Epithelial cell of esophagus (primary cell): ENCODE measurements around the gene IBA57.
"Not testable (repeated sequence)": the region's sequence is repeated elsewhere in the genome, so short reads cannot be mapped to it uniquely, and the experiment has no call there.

ENCODE experiments used
- DNase-seq: peaks from one replicate; pipeline ENCODE4 v3.0.0; 2010; ENCODE audit warnings: low read depth
- H3K4me3 ChIP-seq: 2 replicates; pipeline ENCODE4 v1.5.1; 2011; ENCODE audit warnings: mild to moderate bottlenecking, low read length, control low read depth
- TF ChIP-seq, protein P1 (sequence below): IDR thresholded peaks from 2 replicates; pipeline ENCODE4 v1.5.1; 2011; ENCODE audit warnings: low read depth, mild to moderate bottlenecking, low read length, control low read depth, inconsistent platforms; ENCODE audit not compliant: insufficient read depth; ENCODE audit errors: missing control alignments

The IBA57 gene

GRCh38 chr1:228168563-228169270 is 3.1 kb downstream of the IBA57 start:
- H3K4me3 ChIP-seq: no peak overlapping the region
- no peak for DNase-seq
- TF ChIP-seq, protein P1, sequence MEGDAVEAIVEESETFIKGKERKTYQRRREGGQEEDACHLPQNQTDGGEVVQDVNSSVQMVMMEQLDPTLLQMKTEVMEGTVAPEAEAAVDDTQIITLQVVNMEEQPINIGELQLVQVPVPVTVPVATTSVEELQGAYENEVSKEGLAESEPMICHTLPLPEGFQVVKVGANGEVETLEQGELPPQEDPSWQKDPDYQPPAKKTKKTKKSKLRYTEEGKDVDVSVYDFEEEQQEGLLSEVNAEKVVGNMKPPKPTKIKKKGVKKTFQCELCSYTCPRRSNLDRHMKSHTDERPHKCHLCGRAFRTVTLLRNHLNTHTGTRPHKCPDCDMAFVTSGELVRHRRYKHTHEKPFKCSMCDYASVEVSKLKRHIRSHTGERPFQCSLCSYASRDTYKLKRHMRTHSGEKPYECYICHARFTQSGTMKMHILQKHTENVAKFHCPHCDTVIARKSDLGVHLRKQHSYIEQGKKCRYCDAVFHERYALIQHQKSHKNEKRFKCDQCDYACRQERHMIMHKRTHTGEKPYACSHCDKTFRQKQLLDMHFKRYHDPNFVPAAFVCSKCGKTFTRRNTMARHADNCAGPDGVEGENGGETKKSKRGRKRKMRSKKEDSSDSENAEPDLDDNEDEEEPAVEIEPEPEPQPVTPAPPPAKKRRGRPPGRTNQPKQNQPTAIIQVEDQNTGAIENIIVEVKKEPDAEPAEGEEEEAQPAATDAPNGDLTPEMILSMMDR: no peak

- TF ChIP-seq, protein P1: no peak
- H3K4me3 ChIP-seq: no peak overlapping the region
- no peak for DNase-seq
Measured at GRCh38 chr1:228169345-228169744, 3.7 kb downstream of the IBA57 start.

DNA sequence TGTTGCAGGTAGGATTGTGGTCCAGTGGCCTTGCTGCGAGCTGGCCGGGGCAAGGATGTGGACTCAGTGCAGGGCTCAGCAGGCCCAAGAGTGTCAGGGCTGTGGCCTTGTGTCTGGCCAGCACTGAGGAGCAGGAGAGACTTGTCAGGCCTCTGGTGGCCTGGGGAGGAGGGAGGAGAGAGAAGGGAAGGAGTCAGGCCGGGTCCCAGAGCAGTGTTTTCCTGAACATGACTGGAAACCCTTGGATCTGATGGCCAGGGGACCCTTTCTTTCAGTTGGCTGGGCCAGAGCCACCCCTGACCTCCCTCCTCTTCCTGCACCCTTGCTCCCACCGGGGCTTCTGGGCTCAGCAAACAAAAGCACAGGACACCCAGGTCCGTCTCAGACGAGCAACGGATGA is 5.1 kb downstream of the IBA57 start:
- TF ChIP-seq, protein P1: no peak
- DNase-seq: no peak
- no peak overlapping the region for H3K4me3 ChIP-seq

DNA sequence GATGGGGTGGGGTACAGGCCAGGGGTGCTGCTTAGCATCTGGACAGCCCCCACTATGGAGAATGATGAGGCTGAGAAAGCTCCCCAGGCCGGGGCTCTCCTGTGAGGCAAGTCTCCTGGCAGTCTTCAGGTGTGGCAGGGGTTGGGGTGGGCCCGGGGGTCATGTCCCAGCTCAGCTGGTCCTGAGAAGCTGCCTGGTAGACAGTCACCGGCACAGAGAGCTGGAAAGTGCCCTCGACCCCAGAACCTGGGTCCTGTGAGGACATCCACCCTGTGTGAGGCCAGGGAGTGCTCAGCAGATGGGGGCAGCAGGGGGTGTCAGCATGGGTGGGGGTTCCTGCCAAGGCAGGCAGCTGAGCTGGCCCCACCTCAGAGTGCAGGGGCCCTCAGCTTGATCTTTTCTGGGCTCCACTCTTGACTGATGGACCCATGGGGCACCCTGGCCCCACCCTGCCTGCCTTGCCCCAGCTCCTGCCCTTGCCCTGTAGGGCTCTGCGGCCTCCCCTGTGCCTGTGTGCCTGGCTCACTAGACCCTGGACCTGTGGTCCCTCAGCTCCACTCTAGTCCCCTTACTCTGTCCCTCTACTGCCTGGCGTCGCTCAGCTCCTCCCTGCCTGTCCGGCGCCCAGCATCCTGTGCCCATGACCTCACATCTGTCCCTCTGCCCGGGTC is 5.8 kb downstream of the IBA57 start:
- no peak overlapping the region for H3K4me3 ChIP-seq
- DNase-seq: no peak
- TF ChIP-seq, protein P1: no peak

DNA sequence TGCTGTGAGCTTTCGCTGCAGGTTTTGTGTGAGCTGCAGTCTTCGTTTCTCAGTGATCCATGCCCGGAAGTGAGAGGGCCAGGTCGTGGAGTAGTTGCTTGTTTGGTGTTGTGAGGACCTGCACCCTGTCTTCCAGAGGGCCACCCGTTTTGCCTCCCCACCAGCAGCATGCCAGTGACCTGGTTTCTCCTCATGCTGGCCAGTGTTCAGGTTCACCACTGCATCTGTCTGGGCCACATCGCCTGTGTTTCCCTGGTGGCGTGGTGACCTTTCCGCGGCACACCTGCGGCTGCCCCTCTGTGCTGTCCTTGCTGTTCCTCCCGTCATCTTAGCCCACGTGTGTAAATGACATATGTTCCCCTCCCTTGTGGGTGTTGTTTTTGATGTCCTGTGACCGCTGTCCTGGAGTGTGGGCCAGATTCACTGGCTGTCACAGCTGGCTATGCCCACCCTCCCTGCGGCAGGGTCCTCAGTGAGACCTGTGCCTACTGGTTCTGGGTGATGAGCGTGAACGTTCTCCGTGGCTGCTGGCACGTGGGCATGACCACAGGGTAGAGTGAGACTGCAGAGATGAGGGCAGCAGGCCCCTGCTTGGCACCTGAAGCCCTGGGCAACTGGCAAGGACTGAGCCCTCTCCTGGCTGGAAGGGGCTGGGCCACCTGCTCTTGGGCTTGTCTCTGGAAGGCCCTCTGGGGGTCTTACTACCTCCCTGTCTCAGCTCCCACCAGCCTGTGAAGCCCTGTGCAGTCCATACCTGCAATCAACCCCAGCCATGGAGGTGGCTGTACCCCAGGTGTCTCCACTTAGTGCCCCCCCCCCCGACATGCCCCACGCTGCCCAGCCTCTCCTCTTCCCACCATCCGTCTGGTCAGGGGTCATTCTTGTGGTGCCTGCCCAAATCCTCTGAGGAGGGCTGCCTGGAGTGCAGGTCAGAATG is 7.3 kb downstream of the IBA57 start:
- no peak for DNase-seq
- TF ChIP-seq, protein P1: no peak
- no peak overlapping the region for H3K4me3 ChIP-seq

DNA sequence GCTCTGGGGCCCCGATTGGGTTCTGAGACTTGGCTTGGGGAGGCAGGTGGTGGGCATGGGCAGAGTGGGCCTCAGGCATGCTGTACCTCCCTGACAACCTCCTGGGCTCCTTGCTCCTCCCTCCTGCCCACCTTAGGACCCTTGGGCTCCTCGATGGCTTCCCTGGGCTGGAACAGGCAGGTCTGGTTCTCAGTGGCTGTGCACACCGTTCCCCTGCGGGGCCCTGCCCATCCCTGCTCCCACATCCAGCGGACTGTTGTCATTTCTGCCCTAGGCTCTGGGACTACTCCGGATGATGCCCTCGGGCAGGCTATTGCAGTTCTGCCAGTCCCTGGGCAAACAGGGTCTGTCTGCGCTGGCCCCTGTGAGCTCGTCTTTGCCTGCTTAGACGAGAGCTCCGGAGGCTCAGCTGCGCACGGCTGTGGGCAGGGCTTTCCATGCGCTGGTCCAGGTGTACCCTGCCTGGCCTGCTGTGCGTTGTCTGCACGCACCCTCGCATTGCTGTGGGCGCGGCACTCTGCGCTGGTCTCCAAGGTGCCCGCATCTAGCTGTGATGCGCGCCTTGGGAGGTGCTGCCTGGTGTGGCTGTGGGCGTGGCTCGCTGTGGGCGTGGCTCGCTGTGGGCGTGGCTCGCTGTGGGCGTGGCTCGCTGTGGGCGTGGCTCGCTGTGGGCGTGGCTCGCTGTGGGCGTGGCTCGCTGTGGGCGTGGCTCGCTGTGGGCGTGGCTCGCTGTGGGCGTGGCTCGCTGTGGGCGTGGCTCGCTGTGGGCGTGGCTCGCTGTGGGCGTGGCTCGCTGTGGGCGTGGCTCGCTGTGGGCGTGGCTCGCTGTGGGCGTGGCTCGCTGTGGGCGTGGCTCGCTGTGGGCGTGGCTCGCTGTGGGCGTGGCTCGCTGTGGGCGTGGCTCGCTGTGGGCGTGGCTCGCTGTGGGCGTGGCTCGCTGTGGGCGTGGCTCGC is 8.2 kb downstream of the IBA57 start:
- H3K4me3 ChIP-seq: not testable (repeated sequence)
- DNase-seq: peak; percentile 36
